Measurements from ENCODE around the gene CDH9. TPM values are rescaled to one million over a fixed set of nuclear protein-coding genes. Genes with fewer than 3 reads are reported as not detected.

Gene CDH9
- total and polyA plus RNA-seq, 2 experiments from 2014 or later: 0.53 to 2.4 TPM

- no peaks in the 10 kb centered on the region for H3K9me2 ChIP-seq (replicated peaks; ENCODE audit: insufficient read depth)
- no peaks in the 10 kb centered on the region for H3K4me1 ChIP-seq (ENCODE audit: insufficient read depth)
- H3K36me3 ChIP-seq (replicated peaks; ENCODE audit: insufficient read depth, low read depth): no peaks in the 10 kb centered on the region
- H3K27ac ChIP-seq: no peak overlapping the region
- H2AFZ ChIP-seq: no peak overlapping the region
- H3K79me2 ChIP-seq: no peaks in the 10 kb centered on the region
- TF ChIP-seq CTCF (IDR thresholded peaks at IDR 0.05; ENCODE audit: poor library complexity) (no peak), EZH2phosphoT487 (IDR thresholded peaks at IDR 0.05; ENCODE audit: low read depth, severe bottlenecking, unreplicated experiment) (no peak), EZH2 (IDR thresholded peaks at IDR 0.05; ENCODE audit: borderline replicate concordance) (no peak)
- H3K4me3 ChIP-seq: no peak overlapping the region
- no peaks in the 10 kb centered on the region for H3K27me3 ChIP-seq
- no peaks in the 10 kb centered on the region for H3K9me3 ChIP-seq (ENCODE audit: low read depth)
- no peak for DNase-seq (ENCODE audit: low spot score)
- no peaks in the 10 kb centered on the region for H4K20me1 ChIP-seq (ENCODE audit: insufficient read depth, poor library complexity, severe bottlenecking)
- H3K4me2 ChIP-seq: no peak overlapping the region
Measured at GRCh38 chr5:26893078-26893477, 145.3 kb downstream of the CDH9 start.

GRCh38 chr5:26889815-26890214 is 148.6 kb downstream of the CDH9 start:
- DNase-seq (ENCODE audit: low spot score): no peak
- Histone ChIP-seq H3K9me3 (ENCODE audit: low read depth) (no peaks in the 10 kb centered on the region), H3K27me3 (no peaks in the 10 kb centered on the region), H3K36me3 (replicated peaks; ENCODE audit: insufficient read depth, low read depth) (no peaks in the 10 kb centered on the region), H4K20me1 (ENCODE audit: insufficient read depth, poor library complexity, severe bottlenecking) (no peaks in the 10 kb centered on the region), H3K4me3 (no peak overlapping the region), H3K9me2 (replicated peaks; ENCODE audit: insufficient read depth) (no peaks in the 10 kb centered on the region), H3K79me2 (no peaks in the 10 kb centered on the region), H3K27ac (no peak overlapping the region), H3K4me2 (no peak overlapping the region), H2AFZ (no peak overlapping the region), H3K4me1 (ENCODE audit: insufficient read depth) (no peaks in the 10 kb centered on the region)
- WGBS (ENCODE audit: low lambda C conversion rate, missing lambda C conversion rate): 37% methylated on average over 3 of the region's 3 CpGs
- TF ChIP-seq EZH2 (IDR thresholded peaks at IDR 0.05; ENCODE audit: borderline replicate concordance): no peak
- no peak for TF ChIP-seq CTCF (IDR thresholded peaks at IDR 0.05; ENCODE audit: poor library complexity)
- TF ChIP-seq EZH2phosphoT487 (IDR thresholded peaks at IDR 0.05; ENCODE audit: low read depth, severe bottlenecking, unreplicated experiment): no peak

GRCh38 chr5:26884481-26884880 is 153.9 kb downstream of the CDH9 start:
- Histone ChIP-seq H3K4me1 (ENCODE audit: insufficient read depth) (no peaks in the 10 kb centered on the region), H3K4me2 (no peak overlapping the region), H3K9me2 (replicated peaks; ENCODE audit: insufficient read depth) (no peaks in the 10 kb centered on the region), H3K36me3 (replicated peaks; ENCODE audit: insufficient read depth, low read depth) (no peaks in the 10 kb centered on the region), H3K27me3 (no peaks in the 10 kb centered on the region), H4K20me1 (ENCODE audit: insufficient read depth, poor library complexity, severe bottlenecking) (no peaks in the 10 kb centered on the region), H3K27ac (no peak overlapping the region), H3K79me2 (no peaks in the 10 kb centered on the region), H3K9me3 (ENCODE audit: low read depth) (no peaks in the 10 kb centered on the region), H2AFZ (no peak overlapping the region), H3K4me3 (no peak overlapping the region)
- 78% methylated on average over 2 of the region's 2 CpGs for WGBS (ENCODE audit: low lambda C conversion rate, missing lambda C conversion rate)
- TF ChIP-seq EZH2phosphoT487 (IDR thresholded peaks at IDR 0.05; ENCODE audit: low read depth, severe bottlenecking, unreplicated experiment) (no peak), EZH2 (IDR thresholded peaks at IDR 0.05; ENCODE audit: borderline replicate concordance) (no peak), CTCF (IDR thresholded peaks at IDR 0.05; ENCODE audit: poor library complexity) (no peak)
- DNase-seq (ENCODE audit: low spot score): no peak

- no peak overlapping the region for H2AFZ ChIP-seq
- no peaks in the 10 kb centered on the region for H3K9me3 ChIP-seq (ENCODE audit: low read depth)
- no peak for DNase-seq (ENCODE audit: low spot score)
- no peaks in the 10 kb centered on the region for H3K79me2 ChIP-seq
- H4K20me1 ChIP-seq (ENCODE audit: insufficient read depth, poor library complexity, severe bottlenecking): no peaks in the 10 kb centered on the region
- no peak overlapping the region for H3K4me3 ChIP-seq
- no peaks in the 10 kb centered on the region for H3K9me2 ChIP-seq (replicated peaks; ENCODE audit: insufficient read depth)
- H3K4me2 ChIP-seq: no peak overlapping the region
- no peak overlapping the region for H3K27ac ChIP-seq
- H3K27me3 ChIP-seq: no peaks in the 10 kb centered on the region
- TF ChIP-seq EZH2phosphoT487 (IDR thresholded peaks at IDR 0.05; ENCODE audit: low read depth, severe bottlenecking, unreplicated experiment) (no peak), EZH2 (IDR thresholded peaks at IDR 0.05; ENCODE audit: borderline replicate concordance) (no peak), CTCF (IDR thresholded peaks at IDR 0.05; ENCODE audit: poor library complexity) (no peak)
- 85% methylated on average over 5 of the region's 5 CpGs for WGBS (ENCODE audit: low lambda C conversion rate, missing lambda C conversion rate)
- no peaks in the 10 kb centered on the region for H3K36me3 ChIP-seq (replicated peaks; ENCODE audit: insufficient read depth, low read depth)
- no peaks in the 10 kb centered on the region for H3K4me1 ChIP-seq (ENCODE audit: insufficient read depth)
Measured at GRCh38 chr5:26883375-26883774, 155.0 kb downstream of the CDH9 start.
